Transverse colon (tissue), 4 donors: Measurements from ENCODE around the gene PYY. TPM values are rescaled to one million over a fixed set of nuclear protein-coding genes. Genes with fewer than 3 reads are reported as not detected.

Experiments
- DNase-seq: peaks from one replicate; pipeline ENCODE4 v3.0.0-alpha.2; 2019
- H3K27ac ChIP-seq, 4 donors: fragments of 200-600 bp; sonication (generic); 2 replicates each; pipeline ENCODE4 v1.5.1; 2016 to 2018; ENCODE audit warnings: inconsistent platforms in 4 of 4
- H3K27me3 ChIP-seq: fragments of 200-600 bp; sonication (generic); 2 replicates; pipeline ENCODE4 v1.5.1; 2017; ENCODE audit warnings: inconsistent platforms
- H3K36me3 ChIP-seq, 4 donors: fragments of 200-600 bp; sonication (generic); 2 replicates each; pipeline ENCODE4 v1.5.1; 2017 to 2019; ENCODE audit warnings: inconsistent platforms in 4 of 4
- H3K4me1 ChIP-seq, 4 donors: fragments of 200-600 bp; sonication (generic); 2 replicates each; pipeline ENCODE4 v1.5.1; 2017 to 2020; ENCODE audit warnings: inconsistent platforms in 4 of 4
- H3K4me3 ChIP-seq, 4 donors: fragments of 200-600 bp; sonication (generic); 1 replicate in 1 of 4; 2 replicates in 3 of 4; pipeline versions ENCODE4 v1.5.1 to v1.6.1; 2017 to 2019; ENCODE audit warnings: inconsistent platforms in 4 of 4
- H3K9me3 ChIP-seq, 2 donors: fragments of 200-600 bp; sonication (generic); 2 replicates each; pipeline ENCODE4 v1.5.1; 2017 to 2019; ENCODE audit warnings: inconsistent platforms in 2 of 2
- EP300 ChIP-seq: sonication (generic); formaldehyde crosslinking; IDR thresholded peaks from one replicate; pipeline ENCODE4 v1.6.1; 2017; ENCODE audit warnings: antibody characterized with exemption, low read depth
- POLR2A ChIP-seq: fragments of 450-650 bp; IDR thresholded peaks from one replicate; pipeline ENCODE4 v1.6.1; 2016; ENCODE audit warnings: antibody characterized with exemption, mild to moderate bottlenecking, moderate library complexity
- POLR2AphosphoS5 ChIP-seq, 3 donors: sonication (generic); formaldehyde crosslinking; IDR thresholded peaks; one replicate each; pipeline ENCODE4 v1.6.1; 2016; ENCODE audit warnings: antibody characterized with exemption in 3 of 3
- WGBS, 2 donors: methylation state at CpG; one replicate each; pipeline ENCODE4 v1.1.5; 2018; ENCODE audit warnings: low coverage in 1 of 2; 5-methylcytosine and 5-hydroxymethylcytosine counted together
- in situ Hi-C, 4 donors: fragments of 200-750 bp; cut with MboI; loops; one replicate each; pipeline versions ENCODE4 v1.15.0 to v1.15.1; 2017; ENCODE audit warnings: low sequenced_read_pairs in 3 of 4, low pct_ligation_motif_present in 1 of 4, low pct_unique_long_range_greater_than_20kb in 1 of 4
- intact Hi-C: fragments of 100-400 bp; cut with DNase I; formaldehyde crosslinking; loops from one replicate; pipeline ENCODE4 v1.15.1; 2023; ENCODE audit warnings: low total_unique reads
- total RNA-seq, 4 donors: library from RNA; depleted of rRNA; stranded (reverse); fragments of >200 nt; gene quantifications; one replicate each; pipeline ENCODE4 v1.1.0, GENCODE V29; 2016
- TF ChIP-seq, protein P1 (sequence below), 5 experiments: fragments of 200-600 bp in 3 of 5; fragments of 450-650 bp in 2 of 5; sonication (generic) in 3 of 5; IDR thresholded peaks; 1 replicate in 2 of 5; 2 replicates in 3 of 5; pipeline ENCODE4 v1.5.1; 2016 to 2017; ENCODE audit warnings: antibody characterized with exemption in 5 of 5, inconsistent platforms in 3 of 5, mild to moderate bottlenecking in 2 of 5, moderate library complexity in 1 of 5

PYY gene
- total RNA-seq, 4 donors from 2014 or later = 27.7 to 89.2 (median 52.1) TPM; not detected in 1

GRCh38 chr17:43920500-43921095 lies 33.1 kb downstream of the PYY start:
- DNase-seq = no peak
- H3K4me3 ChIP-seq = no peak overlapping the region
- no peaks in the 10 kb centered on the region for H3K36me3 ChIP-seq
- in situ Hi-C loops = no loop called here
- H3K9me3 ChIP-seq = no peaks in the 10 kb centered on the region
- H3K4me1 ChIP-seq = peaks cover 0 to 12% (median 5%) of the 10 kb centered on the region in 4 donors
- peaks cover 28% of the 10 kb centered on the region for H3K27me3 ChIP-seq
- TF ChIP-seq EP300 = no peak
- TF ChIP-seq POLR2AphosphoS5 (IDR thresholded peaks at IDR 0.05) = no peak
- no peak for TF ChIP-seq POLR2A
- TF ChIP-seq, protein P1, sequence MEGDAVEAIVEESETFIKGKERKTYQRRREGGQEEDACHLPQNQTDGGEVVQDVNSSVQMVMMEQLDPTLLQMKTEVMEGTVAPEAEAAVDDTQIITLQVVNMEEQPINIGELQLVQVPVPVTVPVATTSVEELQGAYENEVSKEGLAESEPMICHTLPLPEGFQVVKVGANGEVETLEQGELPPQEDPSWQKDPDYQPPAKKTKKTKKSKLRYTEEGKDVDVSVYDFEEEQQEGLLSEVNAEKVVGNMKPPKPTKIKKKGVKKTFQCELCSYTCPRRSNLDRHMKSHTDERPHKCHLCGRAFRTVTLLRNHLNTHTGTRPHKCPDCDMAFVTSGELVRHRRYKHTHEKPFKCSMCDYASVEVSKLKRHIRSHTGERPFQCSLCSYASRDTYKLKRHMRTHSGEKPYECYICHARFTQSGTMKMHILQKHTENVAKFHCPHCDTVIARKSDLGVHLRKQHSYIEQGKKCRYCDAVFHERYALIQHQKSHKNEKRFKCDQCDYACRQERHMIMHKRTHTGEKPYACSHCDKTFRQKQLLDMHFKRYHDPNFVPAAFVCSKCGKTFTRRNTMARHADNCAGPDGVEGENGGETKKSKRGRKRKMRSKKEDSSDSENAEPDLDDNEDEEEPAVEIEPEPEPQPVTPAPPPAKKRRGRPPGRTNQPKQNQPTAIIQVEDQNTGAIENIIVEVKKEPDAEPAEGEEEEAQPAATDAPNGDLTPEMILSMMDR (IDR thresholded peaks at IDR 0.05) = no peak
- no peak overlapping the region for H3K27ac ChIP-seq
- 72 to 85% methylated on average over 2 to 10 of the region's 10 CpGs for WGBS, 2 donors
- intact Hi-C loops = no loop called here

DNA sequence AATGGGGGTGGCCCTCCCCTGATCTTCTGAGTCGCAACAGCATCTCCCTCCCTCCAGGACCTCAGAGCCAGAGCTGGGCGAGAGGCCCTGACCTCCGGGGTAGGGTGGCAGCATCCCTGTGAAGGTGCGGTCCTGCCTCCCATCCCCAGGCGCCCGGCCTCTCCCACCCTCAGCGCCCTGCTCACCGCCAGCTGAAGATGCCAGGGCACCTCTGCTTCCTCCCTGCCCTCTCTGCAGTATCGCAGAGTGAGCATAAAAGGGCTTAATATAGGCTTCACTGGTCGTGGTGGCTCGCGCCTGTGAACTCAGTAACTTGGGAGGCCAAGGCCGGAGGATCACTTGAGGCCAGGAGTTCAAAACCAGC lies 35.7 kb downstream of the PYY start:
- WGBS, 2 donors = 61% methylated on average over 13 of the region's 13 CpGs; no CpG with 5 or more reads in 1 of the 2 donors
- no peak for DNase-seq
- no peak overlapping the region for H3K27ac ChIP-seq
- no peaks in the 10 kb centered on the region for H3K9me3 ChIP-seq
- in situ Hi-C loops (no loop called here), intact Hi-C loops (no loop called here)
- TF ChIP-seq EP300 (no peak), POLR2AphosphoS5 (IDR thresholded peaks at IDR 0.05) (no peak), POLR2A (no peak)
- TF ChIP-seq, protein P1 (IDR thresholded peaks at IDR 0.05) = no peak
- peaks cover 0 to 12% (median 5%) of the 10 kb centered on the region in 4 donors for H3K4me1 ChIP-seq
- no peaks in the 10 kb centered on the region for H3K36me3 ChIP-seq
- peak overlapping the region in 1 of 4 donors; percentile 42 for H3K4me3 ChIP-seq
- peaks cover 17% of the 10 kb centered on the region for H3K27me3 ChIP-seq

- intact Hi-C loops = no loop called here
- DNase-seq = peak; percentile 50
- H3K27ac ChIP-seq = no peak overlapping the region
- no peaks in the 10 kb centered on the region for H3K9me3 ChIP-seq
- in situ Hi-C loops = no loop called here
- H3K4me3 ChIP-seq = peak overlapping the region in 3 of 4 donors; percentile 24 to 42 (median 26)
- H3K36me3 ChIP-seq = no peaks in the 10 kb centered on the region
- TF ChIP-seq EP300 = no peak
- TF ChIP-seq, protein P1 (IDR thresholded peaks at IDR 0.05) = peak in 4 of 5 experiments; percentile 53 to 57 (median 54)
- TF ChIP-seq POLR2AphosphoS5 (IDR thresholded peaks at IDR 0.05) = no peak
- TF ChIP-seq POLR2A = no peak
- WGBS, 2 donors = 27% methylated on average over 36 of the region's 43 CpGs; no CpG with 5 or more reads in 1 of the 2 donors
- peaks cover 0 to 12% (median 5%) of the 10 kb centered on the region in 4 donors for H3K4me1 ChIP-seq
- peaks cover 17% of the 10 kb centered on the region for H3K27me3 ChIP-seq
These were observed 36.3 kb downstream of the PYY start for GRCh38 chr17:43917348-43918025.

- in situ Hi-C loops (no loop called here), intact Hi-C loops (no loop called here)
- TF ChIP-seq POLR2A (no peak), POLR2AphosphoS5 (IDR thresholded peaks at IDR 0.05) (no peak), EP300 (no peak)
- TF ChIP-seq, protein P1 (IDR thresholded peaks at IDR 0.05) = no peak
- H3K27ac ChIP-seq = no peak overlapping the region
- H3K27me3 ChIP-seq = peaks cover 17% of the 10 kb centered on the region
- DNase-seq = no peak
- H3K36me3 ChIP-seq = no peaks in the 10 kb centered on the region
- WGBS, 2 donors = 63 to 83% methylated on average over 1 to 8 of the region's 8 CpGs
- peak overlapping the region in 2 of 4 donors; percentile 24 to 42 for H3K4me3 ChIP-seq
- peaks cover 0 to 12% (median 5%) of the 10 kb centered on the region in 4 donors for H3K4me1 ChIP-seq
- H3K9me3 ChIP-seq = no peaks in the 10 kb centered on the region
These were observed 36.8 kb downstream of the PYY start for GRCh38 chr17:43917016-43917347.
